ENCODE data around the gene KIRREL1.

GRCh38 chr1:157993147-157993917 is at the start of gene KIRREL1:
- TF ChIP-seq ZC3H10 (CRISPR knock-in tag; IDR thresholded peaks at IDR 0.05) (no peak), ARNTL (CRISPR knock-in tag; IDR thresholded peaks at IDR 0.05; ENCODE audit: borderline replicate concordance, low read depth) (no peak)
